Testis (tissue), 3 donors: Measurements from ENCODE around the gene SDF4. TPM values are rescaled to one million over a fixed set of nuclear protein-coding genes. Genes with fewer than 3 reads are reported as not detected.

Experiments used
- DNase-seq: peaks from one replicate; pipeline ENCODE4 v3.0.0-alpha.2; 2019
- H3K27ac ChIP-seq, 2 donors: fragments of 200-600 bp; sonication (generic); one replicate each; pipeline ENCODE4 v1.5.1; 2019
- H3K27me3 ChIP-seq: fragments of 200-600 bp; sonication (generic); one replicate; pipeline ENCODE4 v1.5.1; 2019
- H3K36me3 ChIP-seq: fragments of 200-600 bp; sonication (generic); one replicate; pipeline ENCODE4 v1.5.1; 2017; ENCODE audit warnings: low read depth; ENCODE audit errors: missing control alignments
- H3K4me1 ChIP-seq: fragments of 200-600 bp; sonication (generic); one replicate; pipeline ENCODE4 v1.5.1; 2019
- H3K4me3 ChIP-seq, 2 donors: fragments of 200-600 bp; sonication (generic); one replicate each; pipeline ENCODE4 v1.5.1; 2017 to 2019
- H3K9me3 ChIP-seq: fragments of 200-600 bp; sonication (generic); one replicate; pipeline ENCODE4 v1.5.1; 2017
- POLR2A ChIP-seq: fragments of 450-650 bp; IDR thresholded peaks from one replicate; pipeline ENCODE4 v1.6.1; 2017; ENCODE audit warnings: antibody characterized with exemption, mild to moderate bottlenecking, moderate library complexity
- WGBS, 2 donors: methylation state at CpG; one replicate each; pipeline ENCODE4 v1.1.5; 2018; 5-methylcytosine and 5-hydroxymethylcytosine counted together
- intact Hi-C: fragments of 100-400 bp; cut with DNase I; formaldehyde crosslinking; loops from one replicate; pipeline ENCODE4 v1.15.1; 2023; ENCODE audit warnings: low total_unique reads
- polyA plus RNA-seq: library from polyadenylated mRNA; stranded (reverse); fragments of 350-450 nt; fragmentation: Illumina TruSeq; extraction: RNeasy Lipid Tissue Mini Kit (QIAGEN cat#74804); gene quantifications from one replicate; pipeline ENCODE4 v1.2.3, GENCODE V29; 2014; ENCODE audit warnings: low read depth, low replicate concordance; ENCODE audit not compliant: insufficient read depth
- total RNA-seq, 2 donors: library from RNA; depleted of rRNA; stranded (reverse); fragments of >200 nt; gene quantifications; one replicate each; pipeline ENCODE4 v1.2.3, GENCODE V29; 2016
- TF ChIP-seq, protein P1 (sequence below), 3 experiments: fragments of 450-650 bp in 2 of 3; fragments of 200-600 bp in 1 of 3; sonication (generic) in 1 of 3; IDR thresholded peaks; one replicate each; pipeline ENCODE4 v1.5.1; 2016 to 2019; ENCODE audit warnings: antibody characterized with exemption in 3 of 3, mild to moderate bottlenecking in 2 of 3, moderate library complexity in 1 of 3

The SDF4 gene
- total and polyA plus RNA-seq, 3 donors from 2014 or later = 146 to 167 (median 158) TPM

DNA sequence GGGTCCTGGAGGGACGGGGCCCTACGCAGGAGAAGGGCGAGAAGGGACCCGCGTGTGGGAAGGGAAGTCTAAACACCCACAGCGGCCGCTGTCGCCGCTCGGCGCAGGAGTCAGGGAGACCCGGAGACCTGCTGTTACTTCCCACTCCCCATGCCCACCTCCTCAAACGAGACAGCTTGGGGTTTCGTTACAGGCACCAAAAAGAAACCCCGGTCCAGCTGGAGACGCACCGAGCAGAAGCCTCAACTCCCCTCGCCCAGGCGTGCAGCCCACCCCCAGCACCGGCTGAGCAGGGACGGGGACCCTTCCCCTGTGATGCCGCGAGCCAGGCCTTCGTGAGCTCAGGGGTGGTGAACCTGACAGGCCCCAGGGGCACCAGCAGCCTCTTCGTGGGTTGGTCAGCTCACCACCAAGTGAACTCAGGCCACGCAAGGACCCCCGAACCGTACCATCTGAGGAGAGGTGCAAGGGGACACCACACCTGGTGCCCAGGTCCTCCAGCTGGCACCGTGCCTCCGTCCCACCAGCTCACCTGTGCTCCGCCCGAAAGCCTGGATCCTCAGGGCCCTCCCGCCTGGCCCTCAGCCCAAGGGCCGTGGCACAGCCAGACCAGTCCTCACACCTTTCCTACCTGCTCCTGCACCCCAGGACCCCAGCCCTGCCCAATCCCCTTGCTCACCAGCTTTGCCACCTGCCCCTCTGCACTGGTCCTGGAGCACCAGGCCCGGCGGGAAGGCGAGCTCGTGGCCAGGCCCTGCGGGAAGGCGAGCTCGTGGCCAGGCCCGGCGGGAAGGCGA lies 5.0 kb downstream of the SDF4 start:
- TF ChIP-seq, protein P1, sequence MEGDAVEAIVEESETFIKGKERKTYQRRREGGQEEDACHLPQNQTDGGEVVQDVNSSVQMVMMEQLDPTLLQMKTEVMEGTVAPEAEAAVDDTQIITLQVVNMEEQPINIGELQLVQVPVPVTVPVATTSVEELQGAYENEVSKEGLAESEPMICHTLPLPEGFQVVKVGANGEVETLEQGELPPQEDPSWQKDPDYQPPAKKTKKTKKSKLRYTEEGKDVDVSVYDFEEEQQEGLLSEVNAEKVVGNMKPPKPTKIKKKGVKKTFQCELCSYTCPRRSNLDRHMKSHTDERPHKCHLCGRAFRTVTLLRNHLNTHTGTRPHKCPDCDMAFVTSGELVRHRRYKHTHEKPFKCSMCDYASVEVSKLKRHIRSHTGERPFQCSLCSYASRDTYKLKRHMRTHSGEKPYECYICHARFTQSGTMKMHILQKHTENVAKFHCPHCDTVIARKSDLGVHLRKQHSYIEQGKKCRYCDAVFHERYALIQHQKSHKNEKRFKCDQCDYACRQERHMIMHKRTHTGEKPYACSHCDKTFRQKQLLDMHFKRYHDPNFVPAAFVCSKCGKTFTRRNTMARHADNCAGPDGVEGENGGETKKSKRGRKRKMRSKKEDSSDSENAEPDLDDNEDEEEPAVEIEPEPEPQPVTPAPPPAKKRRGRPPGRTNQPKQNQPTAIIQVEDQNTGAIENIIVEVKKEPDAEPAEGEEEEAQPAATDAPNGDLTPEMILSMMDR (IDR thresholded peaks at IDR 0.05) = no peak
- no peak for TF ChIP-seq POLR2A
- Histone ChIP-seq H3K27me3 (no peaks in the 10 kb centered on the region), H3K27ac (no peak overlapping the region), H3K4me1 (peaks cover 18% of the 10 kb centered on the region), H3K4me3 (no peak overlapping the region), H3K36me3 (no peaks in the 10 kb centered on the region), H3K9me3 (no peaks in the 10 kb centered on the region)
- intact Hi-C loops = no loop called here
- 92 to 100% methylated on average over 3 to 44 of the region's 44 CpGs for WGBS, 2 donors
- DNase-seq = no peak

DNA sequence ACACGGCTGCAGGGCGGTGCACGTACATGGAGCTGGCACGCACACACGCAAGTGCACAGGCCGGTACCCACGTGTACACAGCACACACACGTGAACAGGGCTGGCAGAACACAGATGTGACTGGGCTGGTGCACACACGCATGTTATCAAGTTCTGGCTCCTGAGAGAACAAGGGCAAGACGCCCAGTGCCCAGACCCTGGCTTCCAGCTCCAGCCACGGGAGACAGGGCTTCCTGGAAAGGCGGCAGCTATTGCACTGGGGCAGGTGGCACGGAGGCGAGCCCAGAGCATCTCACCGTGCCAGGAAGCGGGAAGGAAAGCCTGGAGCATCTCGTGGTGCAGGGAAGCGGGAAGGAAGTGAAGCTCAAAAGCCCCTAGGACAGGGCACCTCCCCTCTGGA lies 5.9 kb downstream of the SDF4 start:
- peaks cover 15% of the 10 kb centered on the region for H3K4me1 ChIP-seq
- intact Hi-C loops = no loop called here
- no peaks in the 10 kb centered on the region for H3K9me3 ChIP-seq
- H3K4me3 ChIP-seq = no peak overlapping the region
- WGBS, 2 donors = 88 to 92% methylated on average over 15 to 18 of the region's 18 CpGs
- no peak for DNase-seq
- TF ChIP-seq, protein P1 (IDR thresholded peaks at IDR 0.05) = no peak
- TF ChIP-seq POLR2A = no peak
- H3K27me3 ChIP-seq = no peaks in the 10 kb centered on the region
- H3K36me3 ChIP-seq = no peaks in the 10 kb centered on the region
- no peak overlapping the region for H3K27ac ChIP-seq

DNA sequence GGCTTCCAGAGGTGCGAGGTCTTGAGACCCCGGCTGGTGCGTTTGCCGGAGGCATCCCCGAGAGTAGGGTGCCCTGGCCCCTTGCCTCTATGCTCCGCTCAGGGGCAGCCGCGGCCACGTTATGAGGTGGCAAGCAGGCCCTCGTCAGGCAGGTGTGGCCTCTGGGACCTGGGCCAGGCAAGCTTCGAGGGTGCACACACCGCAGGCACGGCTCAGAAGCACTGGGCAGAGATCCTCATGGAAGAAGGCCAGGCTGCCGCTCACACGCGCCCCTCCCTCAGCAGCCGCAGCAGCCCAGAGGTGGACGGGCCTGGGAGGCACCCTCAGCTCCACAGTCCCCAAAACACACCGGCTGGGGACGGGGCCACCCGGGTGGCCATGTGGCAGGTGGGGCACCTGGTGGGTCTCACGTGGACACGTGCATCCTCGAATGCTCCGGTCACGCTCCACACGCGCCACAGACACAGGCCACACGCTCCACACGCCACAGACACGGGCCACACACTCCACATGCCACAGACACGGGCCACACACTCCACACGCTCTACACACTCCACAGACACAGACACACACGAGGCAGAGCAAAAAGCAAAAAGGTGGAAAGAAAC lies 6.5 kb downstream of the SDF4 start:
- Histone ChIP-seq H3K4me1 (peaks cover 10% of the 10 kb centered on the region), H3K27ac (no peak overlapping the region), H3K36me3 (no peaks in the 10 kb centered on the region), H3K9me3 (no peaks in the 10 kb centered on the region), H3K4me3 (no peak overlapping the region), H3K27me3 (no peaks in the 10 kb centered on the region)
- TF ChIP-seq, protein P1 (IDR thresholded peaks at IDR 0.05) = no peak
- no peak for TF ChIP-seq POLR2A
- intact Hi-C loops = no loop called here
- WGBS, 2 donors = 88 to 92% methylated on average over 15 to 33 of the region's 34 CpGs
- DNase-seq = no peak

DNA sequence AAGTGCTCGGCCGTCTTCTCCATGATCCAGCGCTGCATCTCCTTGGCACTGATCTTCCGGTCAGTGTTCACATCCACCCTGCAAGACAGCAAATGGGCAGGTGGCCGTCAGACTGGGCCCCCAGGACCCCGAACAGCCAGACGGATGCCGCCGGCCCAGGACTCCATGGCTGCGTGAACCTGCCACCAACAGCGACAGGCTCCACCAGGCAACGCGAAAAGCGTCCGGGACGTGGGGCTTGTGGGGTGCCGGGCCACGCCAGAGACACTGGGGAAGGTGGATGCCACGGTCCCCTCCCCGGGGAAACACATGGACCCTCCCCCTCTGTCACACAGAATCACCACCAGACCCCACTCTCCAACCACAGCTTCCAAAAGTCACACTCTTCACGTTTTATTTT lies 7.9 kb downstream of the SDF4 start:
- no peak overlapping the region for H3K27ac ChIP-seq
- TF ChIP-seq POLR2A = no peak
- TF ChIP-seq, protein P1 (IDR thresholded peaks at IDR 0.05) = no peak
- H3K9me3 ChIP-seq = no peaks in the 10 kb centered on the region
- no peaks in the 10 kb centered on the region for H3K36me3 ChIP-seq
- no peak overlapping the region for H3K4me3 ChIP-seq
- intact Hi-C loops = no loop called here
- H3K4me1 ChIP-seq = no peaks in the 10 kb centered on the region
- H3K27me3 ChIP-seq = no peaks in the 10 kb centered on the region
- DNase-seq = no peak
- WGBS, 2 donors = 96 to 97% methylated on average over 17 to 21 of the region's 21 CpGs
